CD4-positive, CD25-positive, alpha-beta regulatory T cell (primary cell): ENCODE data around the gene NCOA5. TPM values are rescaled to one million over a fixed set of nuclear protein-coding genes. Genes with fewer than 3 reads are reported as not detected.
"Not testable (repeated sequence)": the region's sequence is repeated elsewhere in the genome, so short reads cannot be mapped to it uniquely, and the experiment has no call there.

Experiments
- ATAC-seq, 2 donors: fragments of 150-1000 bp; cut with Tn5 transposase; one replicate each; pipeline ENCODE4 v1.10.0; 2021; ENCODE audit warnings: low read depth in 2 of 2, moderate number of reproducible peaks in 2 of 2, moderate library complexity in 1 of 2
- DNase-seq, 3 donors: peaks; one replicate each; pipeline versions ENCODE4 v3.0.0 to v3.0.0-alpha.2; 2012 to 2022; ENCODE audit warnings: mixed read lengths in 1 of 3
- H3K27ac ChIP-seq: one replicate; pipeline ENCODE4 v1.7.0; 2013; ENCODE audit warnings: mild to moderate bottlenecking, low read length; ENCODE audit not compliant: insufficient read depth, poor library complexity, severe bottlenecking
- H3K27me3 ChIP-seq: one replicate; pipeline ENCODE4 v1.7.0; 2013; ENCODE audit warnings: low read length; ENCODE audit not compliant: control insufficient read depth, insufficient read depth
- H3K36me3 ChIP-seq: one replicate; pipeline ENCODE4 v1.7.0; 2013; ENCODE audit warnings: mild to moderate bottlenecking, low read length, moderate library complexity; ENCODE audit not compliant: control insufficient read depth, insufficient read depth
- H3K4me1 ChIP-seq: 2 replicates; pipeline ENCODE4 v1.7.0; 2013; ENCODE audit warnings: mild to moderate bottlenecking, low read length; ENCODE audit not compliant: insufficient read depth, control insufficient read depth, poor library complexity, severe bottlenecking
- H3K4me3 ChIP-seq: one replicate; pipeline ENCODE4 v1.7.0; 2013; ENCODE audit warnings: low read depth, mild to moderate bottlenecking, low read length, moderate library complexity
- H3K9me3 ChIP-seq, 2 experiments: 1 replicate in 1 of 2; 2 replicates in 1 of 2; pipeline ENCODE4 v1.7.0; 2013; ENCODE audit warnings: low read length in 2 of 2, mild to moderate bottlenecking in 1 of 2, moderate library complexity in 1 of 2; ENCODE audit not compliant: control insufficient read depth in 2 of 2
- H3K27ac Mint-ChIP-seq, 3 donors: one replicate each; pipeline ENCODE4 v1.8.0; 2020 to 2022; ENCODE audit warnings: mild to moderate bottlenecking in 3 of 3, mixed read lengths in 3 of 3, moderate library complexity in 2 of 3
- H3K27me3 Mint-ChIP-seq: one replicate; pipeline ENCODE4 v1.8.0; 2022; ENCODE audit warnings: mild to moderate bottlenecking, mixed read lengths
- H3K36me3 Mint-ChIP-seq: one replicate; pipeline ENCODE4 v1.8.0; 2020; ENCODE audit warnings: mixed read lengths
- H3K4me1 Mint-ChIP-seq, 4 donors: one replicate each; pipeline ENCODE4 v1.8.0; 2020 to 2022; ENCODE audit warnings: mixed read lengths in 4 of 4, mild to moderate bottlenecking in 1 of 4
- H3K4me3 Mint-ChIP-seq, 4 donors: one replicate each; pipeline ENCODE4 v1.8.0; 2020 to 2022; ENCODE audit warnings: mild to moderate bottlenecking in 4 of 4, mixed read lengths in 4 of 4, moderate library complexity in 3 of 4
- H3K9me3 Mint-ChIP-seq, 7 donors: one replicate each; pipeline ENCODE4 v1.8.0; 2020 to 2022; ENCODE audit warnings: mixed read lengths in 7 of 7, mild to moderate bottlenecking in 3 of 7, moderate library complexity in 2 of 7
- polyA plus RNA-seq, 4 donors: library from polyadenylated mRNA; unstranded; fragments of 300-500 nt; fragmentation: Illumina TruSeq; gene quantifications; one replicate each; pipeline ENCODE4 v1.2.3, GENCODE V29; 2021
- total RNA-seq: library from RNA; stranded (reverse); gene quantifications from one replicate; pipeline ENCODE4 v1.2.3, GENCODE V29; 2022

The NCOA5 gene
- total and polyA plus RNA-seq, 5 donors from 2014 or later = 20.1 to 38.5 (median 31.2) TPM

DNA sequence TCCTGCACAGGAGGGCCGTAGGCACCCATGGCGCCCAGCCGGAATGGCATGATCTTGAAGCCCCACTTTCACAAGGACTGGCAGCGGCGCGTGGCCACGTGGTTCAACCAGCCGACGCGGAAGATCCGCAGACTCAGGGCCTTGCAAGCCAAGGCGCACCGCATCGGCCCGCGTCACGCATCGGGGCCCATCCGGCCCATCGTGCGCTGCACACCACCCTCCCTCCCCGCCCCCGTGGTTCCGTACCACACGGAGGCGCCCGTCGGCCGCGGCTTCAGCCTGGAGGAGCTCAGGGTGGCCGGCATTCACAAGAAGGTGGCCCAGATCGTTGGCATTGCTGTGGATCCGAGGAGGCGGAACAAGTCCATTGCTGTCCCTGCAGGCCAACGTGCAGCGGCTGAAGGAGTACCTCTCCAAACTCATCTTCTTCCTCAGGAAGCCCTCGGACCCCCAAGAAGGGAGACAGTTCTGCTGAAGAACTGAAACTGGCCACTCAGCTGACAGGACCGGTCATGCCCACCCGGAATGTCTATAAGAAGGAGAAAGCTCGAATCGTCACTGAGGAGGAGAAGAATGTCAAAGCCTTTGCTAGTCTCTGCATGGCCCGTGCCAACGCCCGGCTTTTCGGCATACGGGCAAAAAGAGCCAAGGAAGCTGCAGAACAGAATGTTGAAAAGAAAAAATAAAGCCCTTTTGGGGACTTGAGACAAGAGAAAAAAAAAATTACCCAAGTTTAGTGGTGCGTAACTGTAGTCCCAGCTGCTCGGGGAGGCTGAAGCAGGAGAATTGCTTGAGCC lies 9.9 kb upstream of the NCOA5 start:
- H3K27ac ChIP-seq = no peak overlapping the region
- H3K4me3 ChIP-seq = no peak overlapping the region
- peaks cover 3% of the 10 kb centered on the region for H3K36me3 Mint-ChIP-seq
- H3K27me3 ChIP-seq = peaks cover 34% of the 10 kb centered on the region
- H3K9me3 ChIP-seq = peaks cover 0 to 6% of the 10 kb centered on the region in 2 experiments
- no peak overlapping the region for H3K4me3 Mint-ChIP-seq
- no peaks in the 10 kb centered on the region for H3K36me3 ChIP-seq
- ATAC-seq (no peak), DNase-seq (peak in 1 of 3 donors; percentile 18)
- H3K4me1 ChIP-seq = no peaks in the 10 kb centered on the region
- peaks cover 53% of the 10 kb centered on the region for H3K27me3 Mint-ChIP-seq
- H3K4me1 Mint-ChIP-seq = no peaks in the 10 kb centered on the region
- no peak overlapping the region for H3K27ac Mint-ChIP-seq
- peaks cover 0 to 3% (median 0%) of the 10 kb centered on the region in 7 donors for H3K9me3 Mint-ChIP-seq

DNA sequence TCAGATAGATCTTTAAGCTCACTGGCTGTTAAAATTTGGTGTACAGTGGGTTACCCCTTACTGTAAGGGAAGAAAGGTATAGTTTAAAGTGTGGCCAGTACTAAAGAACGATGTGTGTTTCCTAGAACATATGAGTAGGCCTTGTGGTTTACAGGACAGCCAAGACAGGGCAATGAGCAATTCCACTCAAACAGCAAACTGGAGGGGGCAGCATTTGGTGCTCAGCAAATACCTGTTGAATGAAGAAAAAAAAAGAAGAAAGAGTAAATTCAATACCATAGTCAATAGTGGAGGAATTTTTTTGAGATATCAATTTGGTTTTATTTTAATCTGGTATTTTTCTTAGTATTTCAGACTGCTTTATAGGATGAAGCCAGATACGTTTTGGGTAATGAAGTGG lies 3.8 kb upstream of the NCOA5 start:
- Histone ChIP-seq H3K4me1 (peaks cover 10% of the 10 kb centered on the region), H3K27ac (no peak overlapping the region), H3K27me3 (peaks cover 4% of the 10 kb centered on the region), H3K36me3 (no peaks in the 10 kb centered on the region), H3K9me3 (no peaks in the 10 kb centered on the region), H3K4me3 (no peak overlapping the region)
- peaks cover 25% of the 10 kb centered on the region for H3K27me3 Mint-ChIP-seq
- peaks cover 0 to 1% (median 0%) of the 10 kb centered on the region in 7 donors for H3K9me3 Mint-ChIP-seq
- H3K36me3 Mint-ChIP-seq = no peaks in the 10 kb centered on the region
- peaks cover 5 to 16% (median 7%) of the 10 kb centered on the region in 4 donors for H3K4me1 Mint-ChIP-seq
- no peak for ATAC-seq
- peak overlapping the region in 2 of 4 donors; percentile 13 to 59 for H3K4me3 Mint-ChIP-seq
- DNase-seq = no peak
- no peak overlapping the region for H3K27ac Mint-ChIP-seq

DNA sequence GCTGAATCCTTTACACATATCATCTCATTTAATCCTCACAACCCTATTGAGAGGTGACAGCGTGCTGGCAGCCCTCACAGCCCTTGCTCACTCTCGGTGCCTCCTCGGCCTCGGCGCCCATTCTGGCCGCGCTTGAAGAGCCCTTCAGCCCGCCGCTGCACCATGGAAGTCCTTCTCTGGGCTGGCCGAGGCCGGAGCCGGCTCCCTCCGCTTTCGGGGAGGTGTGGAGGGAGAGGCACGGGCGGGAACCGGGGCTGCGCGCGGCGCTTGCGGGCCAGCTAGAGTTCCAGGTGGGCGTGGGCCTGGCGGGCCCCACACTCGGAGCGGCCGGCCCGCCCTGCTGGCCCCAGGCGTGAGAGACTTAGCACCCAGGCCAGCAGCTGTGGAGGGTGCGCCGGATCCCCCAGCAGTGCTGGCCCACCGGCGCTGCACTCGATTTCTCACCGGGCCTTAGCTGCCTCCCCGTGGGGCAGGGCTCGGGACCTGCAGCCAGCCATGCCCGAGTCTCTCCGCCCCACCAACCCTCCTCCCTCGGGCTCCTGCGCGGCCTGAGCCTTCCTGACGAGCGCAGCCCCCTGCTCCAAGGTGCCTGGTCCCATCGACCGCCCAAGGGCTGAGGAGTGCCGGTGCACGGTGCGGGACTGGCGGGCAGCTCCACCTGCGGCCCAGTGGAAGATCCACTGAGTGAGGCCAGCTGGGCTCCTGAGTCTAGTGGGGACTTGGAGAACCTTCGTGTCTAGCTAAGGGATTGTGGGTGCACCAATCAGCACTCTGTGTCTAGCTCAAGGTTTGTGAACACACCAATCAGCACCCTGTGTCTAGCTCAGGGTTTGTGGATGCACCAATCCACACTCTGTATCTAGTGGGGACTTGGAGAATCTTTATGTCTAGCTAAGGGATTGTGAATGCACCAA lies 2.1 kb upstream of the NCOA5 start:
- not testable (repeated sequence) for H3K36me3 ChIP-seq, H3K9me3 Mint-ChIP-seq, DNase-seq, H3K4me3 ChIP-seq, H3K27ac ChIP-seq, ATAC-seq, H3K27ac Mint-ChIP-seq, H3K36me3 Mint-ChIP-seq, H3K9me3 ChIP-seq, H3K27me3 ChIP-seq
- peaks cover 26% of the 10 kb centered on the region for H3K4me1 ChIP-seq
- peak overlapping the region in 1 of 4 donors; percentile 4 for H3K4me3 Mint-ChIP-seq
- peaks cover 12% of the 10 kb centered on the region for H3K27me3 Mint-ChIP-seq
- peaks cover 19 to 32% (median 22%) of the 10 kb centered on the region in 4 donors for H3K4me1 Mint-ChIP-seq

DNA sequence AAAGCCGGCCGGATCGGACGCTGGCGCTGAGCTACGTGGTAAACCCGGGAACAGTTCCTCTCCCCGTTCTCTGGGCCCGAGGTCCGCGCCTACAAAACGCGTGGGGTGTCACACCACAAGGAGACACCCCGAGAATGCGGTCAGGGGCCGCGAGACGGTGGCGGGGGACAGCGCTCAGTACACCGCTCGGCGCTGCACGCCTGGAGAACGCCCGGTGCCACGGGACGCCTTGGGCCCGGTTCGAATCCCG lies 670 bp downstream of the NCOA5 start:
- peaks cover 33 to 60% (median 44%) of the 10 kb centered on the region in 4 donors for H3K4me1 Mint-ChIP-seq
- H3K4me3 Mint-ChIP-seq = peak overlapping the region; percentile 88 to 95 (median 91)
- no peaks in the 10 kb centered on the region for H3K36me3 ChIP-seq
- ATAC-seq = no peak
- no peaks in the 10 kb centered on the region for H3K27me3 ChIP-seq
- H3K9me3 ChIP-seq = no peaks in the 10 kb centered on the region
- H3K27me3 Mint-ChIP-seq = peaks cover 4% of the 10 kb centered on the region
- peak overlapping the region; percentile 60 to 71 (median 70) for H3K27ac Mint-ChIP-seq
- H3K9me3 Mint-ChIP-seq = peaks cover 0 to 1% (median 0%) of the 10 kb centered on the region in 7 donors
- peak overlapping the region; percentile 85 for H3K4me3 ChIP-seq
- no peak for DNase-seq
- H3K27ac ChIP-seq = peak overlapping the region; percentile 89
- no peaks in the 10 kb centered on the region for H3K36me3 Mint-ChIP-seq
- H3K4me1 ChIP-seq = peaks cover 44% of the 10 kb centered on the region

DNA sequence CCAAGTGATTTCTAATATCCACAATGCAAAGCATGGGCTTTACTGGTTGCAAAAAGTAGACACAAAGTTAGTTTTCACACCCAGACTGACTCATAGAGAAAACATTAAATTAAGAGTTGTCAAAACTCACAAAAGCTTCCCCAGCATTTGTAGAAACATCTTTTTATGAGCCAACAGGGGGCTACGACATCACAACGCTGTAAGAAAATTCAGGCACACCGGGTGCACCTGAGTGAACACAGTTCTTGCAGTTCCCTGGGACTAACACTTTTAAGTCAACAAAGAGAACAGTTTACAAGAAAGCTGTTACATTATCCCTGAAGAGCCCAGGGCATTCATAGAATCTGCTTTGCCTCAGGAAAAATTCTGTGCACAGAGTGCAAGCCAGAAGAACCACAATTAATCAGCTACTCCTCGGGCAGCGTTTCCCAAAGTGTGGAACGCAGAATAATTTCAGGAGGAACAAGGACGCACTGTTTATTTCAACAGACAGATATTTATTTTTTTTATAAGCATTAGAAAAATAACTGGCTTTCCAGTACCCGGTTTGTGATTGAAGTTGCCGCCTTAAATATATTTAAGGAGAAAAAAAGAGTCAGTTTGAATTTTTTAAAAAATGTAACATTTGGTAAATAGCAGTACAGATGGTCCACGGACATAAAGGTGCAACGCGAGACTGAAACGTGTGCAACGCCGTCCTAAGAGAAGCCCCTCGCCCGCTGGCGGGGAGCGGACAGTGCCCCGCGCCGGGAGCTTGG lies 1.2 kb downstream of the NCOA5 start:
- ATAC-seq (no peak), DNase-seq (peak in 2 of 3 donors; percentile 4 to 34)
- Mint-ChIP-seq H3K27ac (peak overlapping the region in 2 of 3 donors; percentile 70 to 73), H3K36me3 (no peaks in the 10 kb centered on the region), H3K27me3 (peaks cover 4% of the 10 kb centered on the region), H3K9me3 (peaks cover 0 to 1% (median 0%) of the 10 kb centered on the region in 7 donors), H3K4me3 (peak overlapping the region; percentile 88 to 95 (median 91)), H3K4me1 (peaks cover 37 to 65% (median 47%) of the 10 kb centered on the region in 4 donors)
- H3K27ac ChIP-seq = peak overlapping the region; percentile 89
- H3K9me3 ChIP-seq = no peaks in the 10 kb centered on the region
- H3K36me3 ChIP-seq = no peaks in the 10 kb centered on the region
- H3K4me3 ChIP-seq = peak overlapping the region; percentile 85
- peaks cover 44% of the 10 kb centered on the region for H3K4me1 ChIP-seq
- no peaks in the 10 kb centered on the region for H3K27me3 ChIP-seq

DNA sequence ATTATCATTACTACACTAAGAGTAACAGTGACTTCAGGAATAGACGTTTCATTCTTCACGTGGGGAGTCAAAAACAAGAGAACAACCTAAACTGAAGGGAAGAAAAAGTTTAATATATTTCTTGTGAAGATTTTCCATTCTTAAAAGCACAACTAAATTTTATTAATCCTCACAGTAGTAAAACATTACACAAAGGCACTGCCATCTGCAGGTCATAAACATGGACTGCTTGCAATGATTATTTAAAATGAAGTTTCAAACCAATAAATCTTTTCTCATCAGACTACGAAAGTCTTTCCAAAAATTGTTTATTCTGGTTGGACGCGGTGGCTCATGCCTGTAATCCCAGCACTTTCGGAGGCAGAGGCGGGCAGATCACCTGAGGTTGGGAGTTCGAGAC lies 2.6 kb downstream of the NCOA5 start:
- ATAC-seq (no peak), DNase-seq (peak in 2 of 3 donors; percentile 15 to 45)
- Histone ChIP-seq H3K4me1 (peaks cover 52% of the 10 kb centered on the region), H3K27me3 (no peaks in the 10 kb centered on the region), H3K9me3 (no peaks in the 10 kb centered on the region), H3K4me3 (peak overlapping the region; percentile 8), H3K27ac (no peak overlapping the region), H3K36me3 (no peaks in the 10 kb centered on the region)
- Mint-ChIP-seq H3K36me3 (no peaks in the 10 kb centered on the region), H3K27me3 (peaks cover 4% of the 10 kb centered on the region), H3K4me1 (peaks cover 49 to 80% (median 60%) of the 10 kb centered on the region in 4 donors), H3K4me3 (peak overlapping the region; percentile 88 to 95 (median 91)), H3K9me3 (no peaks in the 10 kb centered on the region), H3K27ac (peak overlapping the region in 1 of 3 donors; percentile 70)

DNA sequence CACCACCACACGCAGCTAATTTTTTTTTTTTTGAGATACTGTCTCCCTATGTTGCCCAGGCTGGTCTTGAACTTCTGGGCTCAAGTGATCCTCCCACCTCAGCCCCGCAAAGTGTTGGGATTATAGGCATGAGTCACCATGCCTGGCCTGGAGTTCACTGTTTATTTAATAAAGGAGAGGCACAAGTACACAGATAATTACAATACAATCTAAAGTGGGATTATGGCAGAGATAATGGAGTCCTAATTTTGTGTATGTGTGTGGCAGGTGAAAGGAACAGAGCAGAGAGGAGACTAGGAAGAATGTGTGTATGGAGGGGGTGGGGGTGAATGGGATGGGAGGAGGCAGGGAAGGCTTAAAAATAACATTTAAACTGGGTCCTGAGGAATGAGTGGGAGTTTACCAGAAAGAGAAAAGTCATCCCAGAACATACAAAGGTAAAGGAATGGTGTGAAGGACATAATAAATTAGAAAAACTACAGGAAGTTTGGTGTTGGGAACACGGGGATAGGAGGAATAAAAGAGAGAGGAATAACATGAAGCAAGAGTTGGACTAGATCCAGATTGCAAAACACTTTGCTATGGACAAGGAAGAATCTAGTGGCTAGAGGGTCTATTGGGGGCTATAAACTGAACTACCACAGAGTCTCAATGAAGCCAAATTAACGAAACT lies 4.4 kb downstream of the NCOA5 start:
- DNase-seq (no peak), ATAC-seq (no peak)
- Histone ChIP-seq H3K27me3 (no peaks in the 10 kb centered on the region), H3K36me3 (no peaks in the 10 kb centered on the region), H3K27ac (no peak overlapping the region), H3K4me1 (peaks cover 52% of the 10 kb centered on the region), H3K4me3 (no peak overlapping the region), H3K9me3 (no peaks in the 10 kb centered on the region)
- H3K36me3 Mint-ChIP-seq = peaks cover 3% of the 10 kb centered on the region
- no peak overlapping the region for H3K27ac Mint-ChIP-seq
- peaks cover 54 to 87% (median 70%) of the 10 kb centered on the region in 4 donors for H3K4me1 Mint-ChIP-seq
- H3K4me3 Mint-ChIP-seq = peak overlapping the region; percentile 1 to 52 (median 36)
- H3K27me3 Mint-ChIP-seq = no peaks in the 10 kb centered on the region
- no peaks in the 10 kb centered on the region for H3K9me3 Mint-ChIP-seq
